CD14-positive monocyte (primary cell): ENCODE results near the gene MAST2. TPM values are rescaled to one million over a fixed set of nuclear protein-coding genes. Genes with fewer than 3 reads are reported as not detected.

Experiments
- DNase-seq, 3 donors: peaks; one replicate each; pipeline ENCODE4 v3.0.0-alpha.2; 2011 to 2022
- H2AFZ ChIP-seq: 2 replicates; pipeline ENCODE4 v1.6.0; 2012; ENCODE audit warnings: mild to moderate bottlenecking, low read depth, low read length, inconsistent platforms; ENCODE audit not compliant: insufficient read depth, poor library complexity, severe bottlenecking
- H3K27ac ChIP-seq, 2 donors: 1 replicate in 1 of 2; 2 replicates in 1 of 2; pipeline ENCODE4 v1.5.1; 2012 to 2013; ENCODE audit warnings: low read length in 2 of 2, control low read depth in 1 of 2, inconsistent platforms in 1 of 2, low read depth in 1 of 2, mild to moderate bottlenecking in 1 of 2
- H3K27me3 ChIP-seq, 2 donors: one replicate each; pipeline versions ENCODE4 v1.6.0 to v1.6.1; 2011 to 2013; ENCODE audit warnings: low read length in 2 of 2; ENCODE audit not compliant: control insufficient read depth in 2 of 2, insufficient read depth in 2 of 2
- H3K36me3 ChIP-seq, 2 donors: replicated peaks in 1 of 2; 1 replicate in 1 of 2; 2 replicates in 1 of 2; pipeline versions ENCODE4 v1.5.1 to v1.6.1; 2012 to 2013; ENCODE audit warnings: low read length in 2 of 2, control low read depth in 1 of 2, inconsistent platforms in 1 of 2, mild to moderate bottlenecking in 1 of 2; ENCODE audit not compliant: insufficient read depth in 2 of 2, control insufficient read depth in 1 of 2
- H3K4me1 ChIP-seq, 2 donors: 1 replicate in 1 of 2; 2 replicates in 1 of 2; pipeline versions ENCODE4 v1.5.1 to v1.6.1; 2012 to 2013; ENCODE audit warnings: low read length in 2 of 2, control low read depth in 1 of 2, inconsistent platforms in 1 of 2, mild to moderate bottlenecking in 1 of 2, moderate library complexity in 1 of 2; ENCODE audit not compliant: insufficient read depth in 2 of 2, control insufficient read depth in 1 of 2
- H3K4me2 ChIP-seq: replicated peaks from 2 replicates; pipeline ENCODE3; 2012; ENCODE audit warnings: low read length, moderate library complexity, mild to moderate bottlenecking; ENCODE audit not compliant: poor library complexity, severe bottlenecking; ENCODE audit errors: extremely low read depth
- H3K4me3 ChIP-seq, 3 experiments: fragments of 200-600 bp in 1 of 3; sonication (generic) in 1 of 3; replicated peaks in 1 of 3; 1 replicate in 2 of 3; 2 replicates in 1 of 3; pipeline ENCODE4 v1.5.1; 2011 to 2013; ENCODE audit warnings: low read length in 3 of 3, mild to moderate bottlenecking in 3 of 3, control low read depth in 2 of 3, low read depth in 2 of 3, inconsistent platforms in 1 of 3, moderate library complexity in 1 of 3
- H3K79me2 ChIP-seq: 2 replicates; pipeline ENCODE4 v1.6.0; 2012; ENCODE audit warnings: mild to moderate bottlenecking, control low read depth, inconsistent platforms, low read length, moderate library complexity; ENCODE audit not compliant: insufficient read depth
- H3K9ac ChIP-seq: 2 replicates; pipeline ENCODE4 v1.6.0; 2017; ENCODE audit warnings: low read length, mild to moderate bottlenecking; ENCODE audit not compliant: insufficient read depth, poor library complexity, severe bottlenecking
- H3K9me3 ChIP-seq, 2 donors: replicated peaks in 1 of 2; 1 replicate in 1 of 2; 2 replicates in 1 of 2; pipeline versions ENCODE4 v1.5.1 to v1.6.1; 2012 to 2013; ENCODE audit warnings: low read length in 2 of 2, control low read depth in 1 of 2; ENCODE audit not compliant: control insufficient read depth in 1 of 2, insufficient read depth in 1 of 2
- H4K20me1 ChIP-seq: 2 replicates; pipeline ENCODE4 v1.6.0; 2012; ENCODE audit warnings: mild to moderate bottlenecking, low read length, control low read depth, moderate library complexity; ENCODE audit not compliant: insufficient read depth
- H3K27ac Mint-ChIP-seq, 7 donors: one replicate each; pipeline ENCODE4 v1.8.0; 2020; ENCODE audit warnings: mild to moderate bottlenecking in 7 of 7, mixed read lengths in 7 of 7, moderate library complexity in 6 of 7, inconsistent platforms in 2 of 7
- H3K27me3 Mint-ChIP-seq, 3 donors: one replicate each; pipeline ENCODE4 v1.8.0; 2021 to 2022; ENCODE audit warnings: low read depth in 3 of 3, mild to moderate bottlenecking in 3 of 3, mixed read lengths in 3 of 3, moderate library complexity in 3 of 3, inconsistent platforms in 1 of 3
- H3K36me3 Mint-ChIP-seq, 2 donors: one replicate each; pipeline ENCODE4 v1.8.0; 2020; ENCODE audit warnings: mixed read lengths in 2 of 2, inconsistent platforms in 1 of 2, mild to moderate bottlenecking in 1 of 2
- H3K4me1 Mint-ChIP-seq: one replicate; pipeline ENCODE4 v1.8.0; 2020; ENCODE audit warnings: mild to moderate bottlenecking, mixed read lengths
- H3K4me3 Mint-ChIP-seq, 2 donors: one replicate each; pipeline ENCODE4 v1.8.0; 2020; ENCODE audit warnings: mild to moderate bottlenecking in 2 of 2, mixed read lengths in 2 of 2, moderate library complexity in 1 of 2
- H3K9me3 Mint-ChIP-seq, 7 donors: one replicate each; pipeline ENCODE4 v1.8.0; 2020 to 2022; ENCODE audit warnings: mixed read lengths in 7 of 7, mild to moderate bottlenecking in 6 of 7, moderate library complexity in 6 of 7, inconsistent platforms in 2 of 7
- WGBS: methylation state at CpG from one replicate; pipeline ENCODE4 v1.1.5; 2013; ENCODE audit warnings: missing lambda C conversion rate; ENCODE audit not compliant: insufficient coverage; 5-methylcytosine and 5-hydroxymethylcytosine counted together
- intact Hi-C, 2 donors: fragments of 100-400 bp; cut with micrococcal nuclease; formaldehyde crosslinking; loops; one replicate each; pipeline versions ENCODE4 v1.15.0 to v1.15.1; 2023
- polyA plus RNA-seq, 3 donors: library from polyadenylated mRNA; depleted of rRNA in 1 of 3; unstranded in 2 of 3; stranded (reverse) in 1 of 3; fragments of 300-500 nt in 2 of 3; fragments of >200 nt in 1 of 3; fragmentation: Illumina TruSeq in 2 of 3; gene quantifications; 1 replicate in 2 of 3; 2 replicates in 1 of 3; pipeline ENCODE4 v1.2.3, GENCODE V29; 2012 to 2021
- TF ChIP-seq, protein P1 (sequence below): fragments of 200-600 bp; IDR thresholded peaks from one replicate; pipeline ENCODE4 v1.8.0; 2022; ENCODE audit warnings: antibody characterized with exemption, mild to moderate bottlenecking

Gene MAST2
- polyA plus RNA-seq, 3 donors = 1.0 to 7.2 (median 2.5) TPM

DNA sequence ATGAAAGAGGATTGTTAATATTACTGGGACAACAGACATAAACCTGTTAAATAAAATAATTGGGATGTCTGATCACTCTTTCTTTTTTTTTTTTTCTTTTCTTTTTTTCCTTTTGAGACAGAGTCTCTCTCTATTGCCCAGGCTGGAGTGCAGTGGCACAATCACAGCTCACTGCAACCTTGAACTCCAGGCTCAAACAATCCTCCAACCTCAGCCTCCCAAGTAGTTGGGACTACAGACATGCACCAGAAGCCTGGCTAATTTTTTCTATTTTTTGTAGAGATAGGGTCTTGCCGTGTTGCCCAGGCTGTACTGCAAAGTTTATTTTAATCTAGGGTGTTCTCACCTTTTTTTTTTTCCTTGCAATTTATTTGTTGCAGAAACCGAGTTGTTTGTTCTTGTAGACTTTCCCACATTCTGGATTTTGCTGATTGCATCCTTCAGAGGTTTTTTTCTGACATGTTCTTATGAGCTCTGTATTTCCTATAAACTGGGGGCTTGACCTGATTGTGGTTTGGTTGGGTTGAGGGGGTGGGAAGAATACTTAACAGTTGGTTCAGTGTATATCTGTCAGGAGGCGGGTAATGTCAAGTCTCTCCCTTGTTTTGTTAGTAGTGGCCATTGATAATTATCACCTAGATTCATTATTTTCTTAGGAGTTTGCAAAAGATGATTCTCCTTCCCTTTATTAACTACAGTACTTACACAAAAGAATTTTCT is 125.2 kb downstream of the MAST2 start:
- Mint-ChIP-seq H3K4me1 (peaks cover 12% of the 10 kb centered on the region), H3K27me3 (peaks cover 0 to 1% (median 0%) of the 10 kb centered on the region in 3 donors), H3K4me3 (no peak overlapping the region), H3K9me3 (no peaks in the 10 kb centered on the region), H3K36me3 (no peaks in the 10 kb centered on the region), H3K27ac (peak overlapping the region in 1 of 7 donors; percentile 80)
- TF ChIP-seq, protein P1, sequence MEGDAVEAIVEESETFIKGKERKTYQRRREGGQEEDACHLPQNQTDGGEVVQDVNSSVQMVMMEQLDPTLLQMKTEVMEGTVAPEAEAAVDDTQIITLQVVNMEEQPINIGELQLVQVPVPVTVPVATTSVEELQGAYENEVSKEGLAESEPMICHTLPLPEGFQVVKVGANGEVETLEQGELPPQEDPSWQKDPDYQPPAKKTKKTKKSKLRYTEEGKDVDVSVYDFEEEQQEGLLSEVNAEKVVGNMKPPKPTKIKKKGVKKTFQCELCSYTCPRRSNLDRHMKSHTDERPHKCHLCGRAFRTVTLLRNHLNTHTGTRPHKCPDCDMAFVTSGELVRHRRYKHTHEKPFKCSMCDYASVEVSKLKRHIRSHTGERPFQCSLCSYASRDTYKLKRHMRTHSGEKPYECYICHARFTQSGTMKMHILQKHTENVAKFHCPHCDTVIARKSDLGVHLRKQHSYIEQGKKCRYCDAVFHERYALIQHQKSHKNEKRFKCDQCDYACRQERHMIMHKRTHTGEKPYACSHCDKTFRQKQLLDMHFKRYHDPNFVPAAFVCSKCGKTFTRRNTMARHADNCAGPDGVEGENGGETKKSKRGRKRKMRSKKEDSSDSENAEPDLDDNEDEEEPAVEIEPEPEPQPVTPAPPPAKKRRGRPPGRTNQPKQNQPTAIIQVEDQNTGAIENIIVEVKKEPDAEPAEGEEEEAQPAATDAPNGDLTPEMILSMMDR = no peak
- Histone ChIP-seq H2AFZ (no peak overlapping the region), H3K9ac (no peak overlapping the region), H3K4me1 (no peaks in the 10 kb centered on the region), H3K79me2 (no peaks in the 10 kb centered on the region), H3K9me3 (no peaks in the 10 kb centered on the region), H4K20me1 (no peaks in the 10 kb centered on the region), H3K27me3 (no peaks in the 10 kb centered on the region), H3K4me2 (no peak overlapping the region), H3K4me3 (no peak overlapping the region), H3K27ac (no peak overlapping the region), H3K36me3 (no peaks in the 10 kb centered on the region)
- intact Hi-C loops = no loop called here
- DNase-seq = no peak
- no CpG with 5 or more reads among the region's 3 CpGs for WGBS

DNA sequence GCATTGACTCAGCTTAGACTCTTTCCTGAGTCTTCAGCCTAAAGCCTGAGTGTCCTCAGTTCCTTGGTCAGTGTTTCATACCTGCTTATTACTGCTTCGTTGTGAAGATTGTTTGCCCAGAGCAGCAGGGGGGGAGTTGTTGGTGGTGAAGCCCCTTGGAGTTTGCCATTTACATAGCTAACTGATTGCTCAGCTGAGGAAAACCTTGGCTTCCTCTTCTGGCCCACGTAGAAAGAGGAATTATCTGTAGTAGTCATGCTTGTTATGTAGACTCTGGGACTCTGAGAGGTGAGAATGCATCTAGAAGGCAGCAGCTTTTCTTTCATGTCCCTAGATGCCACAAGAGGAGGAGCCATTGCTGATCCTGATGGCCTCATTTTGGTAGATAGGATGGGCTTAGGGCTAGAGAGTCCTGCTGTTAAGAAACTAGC is 125.9 kb downstream of the MAST2 start:
- H3K9me3 ChIP-seq = no peaks in the 10 kb centered on the region
- intact Hi-C loops = no loop called here
- peak in 1 of 3 donors; percentile 6 for DNase-seq
- Mint-ChIP-seq H3K27ac (no peak overlapping the region), H3K4me1 (peaks cover 12% of the 10 kb centered on the region), H3K36me3 (no peaks in the 10 kb centered on the region), H3K9me3 (no peaks in the 10 kb centered on the region), H3K4me3 (no peak overlapping the region), H3K27me3 (peaks cover 0 to 1% (median 0%) of the 10 kb centered on the region in 3 donors)
- no peaks in the 10 kb centered on the region for H3K36me3 ChIP-seq
- H3K27me3 ChIP-seq = no peaks in the 10 kb centered on the region
- no peak overlapping the region for H2AFZ ChIP-seq
- no peaks in the 10 kb centered on the region for H3K4me1 ChIP-seq
- H3K27ac ChIP-seq = no peak overlapping the region
- no peaks in the 10 kb centered on the region for H3K79me2 ChIP-seq
- H4K20me1 ChIP-seq = no peaks in the 10 kb centered on the region
- no peak overlapping the region for H3K4me3 ChIP-seq
- TF ChIP-seq, protein P1 = no peak
- H3K4me2 ChIP-seq = no peak overlapping the region
- WGBS = no CpG with 5 or more reads among the region's 2 CpGs
- H3K9ac ChIP-seq = no peak overlapping the region
